H1 (cell line): ENCODE measurements around the gene NUS1. TPM values are rescaled to one million over a fixed set of nuclear protein-coding genes. Genes with fewer than 3 reads are reported as not detected.

ENCODE experiments used
- CBX5 ChIP-seq: fragments of 300-800, 300-1000 bp; sonication (generic); IDR thresholded peaks from 2 replicates; pipeline ENCODE4 v1.7.1; 2016; ENCODE audit warnings: antibody characterized with exemption, low read length, low read depth
- CHD7 ChIP-seq: fragments of 300-600 bp; sonication (generic); IDR thresholded peaks from 2 replicates; pipeline ENCODE4 v1.7.1; 2012; ENCODE audit warnings: low read length, moderate library complexity, mild to moderate bottlenecking, inconsistent platforms; ENCODE audit not compliant: insufficient replicate concordance
- E2F6 ChIP-seq: IDR thresholded peaks from 2 replicates; pipeline ENCODE4 v1.6.1; 2012; ENCODE audit warnings: inconsistent platforms
- JUND ChIP-seq: IDR thresholded peaks from 2 replicates; pipeline ENCODE4 v1.6.1; 2011; ENCODE audit warnings: mild to moderate bottlenecking, improper control_type of control experiment, low read length
- NANOG ChIP-seq: IDR thresholded peaks from 2 replicates; pipeline ENCODE4 v1.6.1; 2011; ENCODE audit warnings: low read length, low read depth, mild to moderate bottlenecking, inconsistent platforms; ENCODE audit not compliant: insufficient read depth, poor library complexity, severe bottlenecking
- POLR2A ChIP-seq, 2 experiments: IDR thresholded peaks; 1 replicate in 1 of 2; 2 replicates in 1 of 2; pipeline ENCODE4 v1.6.1; 2011; ENCODE audit warnings: low read depth in 2 of 2, low read length in 2 of 2, mild to moderate bottlenecking in 2 of 2; ENCODE audit errors: control extremely low read depth in 1 of 2
- RNF2 ChIP-seq: fragments of 200-900, 300-1000 bp; sonication (generic); IDR thresholded peaks from 2 replicates; pipeline ENCODE4 v1.7.1; 2016; ENCODE audit warnings: borderline replicate concordance, low read depth, mild to moderate bottlenecking, antibody characterized with exemption, low read length; ENCODE audit not compliant: poor library complexity, severe bottlenecking; ENCODE audit errors: missing control alignments
- SIX5 ChIP-seq: IDR thresholded peaks from 2 replicates; pipeline ENCODE4 v1.6.1; 2011; ENCODE audit warnings: mild to moderate bottlenecking, low read depth, low read length
- TAF1 ChIP-seq: IDR thresholded peaks from 2 replicates; pipeline ENCODE4 v1.6.1; 2011; ENCODE audit warnings: mild to moderate bottlenecking, low read depth, low read length
- polyA plus RNA-seq, 7 experiments: library from polyadenylated mRNA; depleted of rRNA in 3 of 7; stranded (reverse) in 5 of 7; unstranded in 2 of 7; fragments of >200 nt in 5 of 7; fragments of 200-250 nt in 2 of 7; gene quantifications; 1 replicate in 5 of 7; 2 replicates in 1 of 7; 4 replicates in 1 of 7; pipeline versions ENCODE4 v1.2.1 to v1.2.3, GENCODE V29; 2011 to 2013; ENCODE audit warnings: missing spikeins in 2 of 7, mixed read lengths in 2 of 7
- total RNA-seq: library from RNA; stranded (reverse); fragmentation: NEBNext Ultra II Directional; extraction: Animal tissue kit (Norgen Biotek cat#: 25700); gene quantifications from 2 replicates; pipeline ENCODE4 v1.2.1, GENCODE V29; 2021

NUS1 gene
- total and polyA plus RNA-seq, 2 of the 8 experiments (the other 6 are each of a cell fraction or from before 2014, with no cell fraction given) = 20.7 to 77.7 TPM

GRCh38 chr6:117718895-117719294, 43.6 kb downstream of the NUS1 start (continued):
- TF ChIP-seq CHD7 (no peak), SIX5 (no peak), TAF1 (no peak), E2F6 (no peak), POLR2A (IDR thresholded peaks at IDR 0.05; ENCODE audit: control extremely low read depth in 1 of 2, low read depth in 2 of 2, low read length in 2 of 2) (no peak), RNF2 (no peak), NANOG (no peak), JUND (no peak), CBX5 (no peak)
